HG02623 (cell line): Measurements from ENCODE around the gene PEG3.

Experiments used
- ATAC-seq: cut with Tn5 transposase; IDR thresholded peaks from one replicate; pipeline ENCODE4 v1.9.1; 2021; ENCODE audit warnings: moderate library complexity; ENCODE audit not compliant: unreplicated experiment

Gene PEG3

GRCh38 chr19:56811480-56811879, 29.0 kb downstream of the PEG3 start:
- no peak for ATAC-seq

GRCh38 chr19:56810260-56810659, 30.3 kb downstream of the PEG3 start:
- no peak for ATAC-seq

GRCh38 chr19:56808717-56809392, 31.7 kb downstream of the PEG3 start:
- no peak for ATAC-seq

- ATAC-seq: no peak
Measured at GRCh38 chr19:56806639-56807038, 33.9 kb downstream of the PEG3 start.
